HG03354 (cell line): ENCODE results near the gene ZNF772.

Source experiments
- ATAC-seq: cut with Tn5 transposase; IDR thresholded peaks from one replicate; pipeline ENCODE4 v1.9.1; 2021; ENCODE audit warnings: mild to moderate bottlenecking; ENCODE audit not compliant: unreplicated experiment, poor library complexity, severe bottlenecking

ZNF772 gene

DNA sequence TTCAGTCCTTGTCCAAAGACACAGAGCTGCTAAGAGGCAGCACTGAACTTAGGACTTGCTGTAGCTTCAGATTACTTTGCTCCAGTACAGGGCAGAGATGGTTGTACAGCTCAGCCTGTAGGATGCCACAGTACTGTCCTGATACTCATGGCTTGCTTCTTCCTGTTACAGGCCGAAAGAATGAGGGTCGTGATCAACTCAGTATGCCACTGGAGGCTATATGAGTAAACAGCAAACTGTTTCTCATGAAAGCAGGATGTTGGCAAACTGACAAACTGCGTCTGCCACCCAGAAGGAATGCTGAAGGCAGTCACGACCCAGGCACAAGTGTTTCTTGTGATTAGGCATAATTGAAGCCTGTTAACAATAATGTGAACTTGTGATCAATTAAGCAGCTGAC, 39.4 kb downstream of the ZNF772 start:
- ATAC-seq: no peak

DNA sequence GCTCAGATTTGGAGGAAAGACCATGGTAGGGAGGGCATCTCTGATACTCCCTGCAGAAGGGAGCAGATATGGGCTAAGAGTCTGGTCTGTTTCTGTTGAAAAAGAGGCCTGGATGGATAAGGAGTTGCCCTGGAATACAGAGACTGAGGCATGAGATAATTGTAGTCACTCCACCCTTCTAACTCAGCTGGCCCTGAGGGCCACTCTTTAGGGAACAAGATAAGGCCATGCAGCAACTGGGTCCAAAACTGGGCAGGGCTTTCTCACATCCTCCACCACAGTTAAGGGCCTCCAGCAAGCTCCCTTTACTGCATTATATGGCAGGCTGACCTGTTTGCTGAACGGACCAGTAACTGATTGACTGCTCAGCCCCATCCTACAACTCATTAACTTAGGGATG, 40.9 kb downstream of the ZNF772 start:
- no peak for ATAC-seq

DNA sequence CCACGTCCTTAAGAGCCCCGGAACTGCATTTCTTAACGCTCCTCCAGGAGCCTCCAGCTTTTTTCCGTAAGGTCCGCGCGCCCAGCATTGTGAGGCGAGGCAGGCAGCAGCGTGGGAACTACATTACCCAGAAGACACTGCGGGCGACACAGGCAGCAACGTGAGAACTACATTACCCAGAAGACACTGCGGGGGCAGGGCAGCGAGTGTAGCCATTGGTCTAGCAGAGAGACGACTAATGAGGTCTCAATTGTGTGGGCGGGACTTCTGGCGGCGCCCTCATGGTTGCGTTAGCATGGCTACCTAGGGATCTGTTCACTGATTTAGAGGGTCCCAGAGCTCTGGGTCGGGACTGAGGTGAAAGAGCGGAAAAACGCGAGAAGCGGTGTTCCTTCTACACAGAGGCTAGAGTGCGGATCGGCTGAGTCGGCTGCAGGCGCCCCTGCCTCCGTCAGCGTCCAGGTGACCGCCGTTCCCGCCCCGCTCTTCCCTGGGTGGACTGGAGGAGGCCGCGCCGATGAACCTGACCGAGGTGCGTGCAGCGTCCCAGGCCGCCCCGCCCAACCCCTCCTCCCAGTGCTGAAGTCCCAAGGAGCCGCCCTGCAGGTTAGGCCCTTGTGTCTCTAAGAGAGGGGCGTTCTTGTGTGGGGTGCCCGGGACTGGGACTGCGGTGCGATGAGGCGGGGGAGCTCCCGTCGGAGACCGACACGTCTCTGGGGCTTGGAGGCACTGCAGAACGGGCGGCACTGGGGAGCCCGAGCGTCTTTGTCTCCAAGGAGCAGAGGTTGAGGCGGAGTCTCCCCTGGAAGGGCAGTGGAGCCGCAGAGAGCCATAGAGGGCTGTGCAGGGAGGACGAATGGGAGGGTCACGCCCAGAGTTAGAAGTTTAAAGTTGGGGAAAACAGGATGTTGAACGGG, 42.0 kb downstream of the ZNF772 start, which contains the start of gene ZNF749:
Gene ZNF749, plus strand, starts transcription at position 264 of the 917 bp plus-strand sequence. Its CDS starts 254 bp downstream, at position 518.
- ATAC-seq: peak; percentile 98

DNA sequence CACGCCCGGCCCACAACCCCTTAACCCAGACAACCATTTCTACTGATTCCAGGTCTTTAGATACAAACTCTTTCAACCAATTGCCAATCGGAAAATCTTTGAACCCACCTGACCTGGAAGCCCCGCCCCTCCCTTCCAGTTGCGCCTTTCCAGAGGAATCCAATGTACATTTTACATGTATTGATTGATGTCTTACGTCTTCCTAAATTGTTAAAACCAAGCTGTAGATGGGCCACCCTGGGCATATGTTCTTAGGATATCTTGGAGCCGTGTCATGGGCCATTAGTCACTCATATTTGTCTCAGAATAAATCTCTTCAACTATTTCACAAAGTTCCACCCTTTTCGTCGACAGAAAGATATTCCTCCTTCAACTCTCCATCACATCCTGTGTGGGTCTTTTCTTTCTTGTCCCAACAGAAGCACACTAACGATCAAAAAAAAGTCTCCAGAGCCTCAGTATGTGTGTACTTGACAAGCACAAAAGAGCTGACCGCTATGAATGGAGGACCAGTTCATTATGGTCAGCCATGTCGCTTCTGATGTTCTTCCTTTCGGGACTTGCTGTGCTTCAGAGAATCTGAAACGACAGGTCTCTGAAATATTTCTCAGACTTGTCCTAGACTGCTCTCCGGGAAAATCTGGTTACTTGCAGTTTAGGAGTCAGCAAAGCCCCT, 42.8 kb downstream of the ZNF772 start:
- ATAC-seq: peak; percentile 24

DNA sequence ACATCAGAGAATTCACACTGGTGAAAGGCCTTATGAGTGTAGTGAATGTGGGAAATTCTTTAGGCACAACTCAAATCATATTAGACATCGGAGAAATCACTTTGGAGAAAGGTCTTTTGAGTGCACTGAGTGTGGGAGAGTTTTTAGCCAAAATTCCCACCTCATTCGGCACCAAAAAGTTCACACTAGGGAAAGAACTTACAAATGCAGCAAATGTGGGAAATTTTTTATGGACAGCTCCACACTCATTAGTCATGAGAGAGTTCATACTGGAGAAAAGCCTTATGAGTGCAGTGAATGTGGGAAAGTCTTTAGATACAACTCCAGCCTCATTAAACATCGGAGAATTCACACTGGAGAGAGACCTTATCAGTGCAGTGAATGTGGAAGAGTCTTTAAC, 56.3 kb downstream of the ZNF772 start:
- ATAC-seq: no peak

DNA sequence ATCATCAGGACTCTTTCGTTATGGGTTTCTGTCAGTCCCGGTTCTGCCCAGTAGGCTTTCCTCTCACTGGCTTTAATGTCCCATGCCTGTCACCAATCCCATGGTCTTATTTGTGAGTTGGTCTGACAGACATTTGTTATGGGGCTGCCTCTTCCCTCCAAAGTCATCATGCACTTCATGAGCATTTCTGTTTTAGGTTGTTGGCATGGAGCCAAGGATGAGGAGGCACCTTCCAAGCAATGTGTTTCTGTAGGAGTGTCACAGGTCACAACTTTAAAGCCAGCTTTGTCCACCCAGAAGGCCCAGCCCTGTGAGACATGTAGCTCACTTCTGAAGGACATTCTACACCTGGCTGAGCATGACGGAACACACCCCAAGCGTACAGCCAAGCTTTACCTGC, 57.9 kb downstream of the ZNF772 start:
- ATAC-seq: no peak
